NCI-H128 (cell line): ENCODE measurements around the gene VPS37B.
A peak's percentile ranks its signal among the peaks of the same experiment; 100 is the strongest.
"Not testable (repeated sequence)": the region's sequence is repeated elsewhere in the genome, so short reads cannot be mapped to it uniquely, and the experiment has no call there.

ENCODE experiments used
- DNase-seq: peaks from one replicate; lab custom pipeline; 2025; ENCODE audit not compliant: unreplicated experiment; lab: John Stamatoyannopoulos, UW

Gene VPS37B

DNA sequence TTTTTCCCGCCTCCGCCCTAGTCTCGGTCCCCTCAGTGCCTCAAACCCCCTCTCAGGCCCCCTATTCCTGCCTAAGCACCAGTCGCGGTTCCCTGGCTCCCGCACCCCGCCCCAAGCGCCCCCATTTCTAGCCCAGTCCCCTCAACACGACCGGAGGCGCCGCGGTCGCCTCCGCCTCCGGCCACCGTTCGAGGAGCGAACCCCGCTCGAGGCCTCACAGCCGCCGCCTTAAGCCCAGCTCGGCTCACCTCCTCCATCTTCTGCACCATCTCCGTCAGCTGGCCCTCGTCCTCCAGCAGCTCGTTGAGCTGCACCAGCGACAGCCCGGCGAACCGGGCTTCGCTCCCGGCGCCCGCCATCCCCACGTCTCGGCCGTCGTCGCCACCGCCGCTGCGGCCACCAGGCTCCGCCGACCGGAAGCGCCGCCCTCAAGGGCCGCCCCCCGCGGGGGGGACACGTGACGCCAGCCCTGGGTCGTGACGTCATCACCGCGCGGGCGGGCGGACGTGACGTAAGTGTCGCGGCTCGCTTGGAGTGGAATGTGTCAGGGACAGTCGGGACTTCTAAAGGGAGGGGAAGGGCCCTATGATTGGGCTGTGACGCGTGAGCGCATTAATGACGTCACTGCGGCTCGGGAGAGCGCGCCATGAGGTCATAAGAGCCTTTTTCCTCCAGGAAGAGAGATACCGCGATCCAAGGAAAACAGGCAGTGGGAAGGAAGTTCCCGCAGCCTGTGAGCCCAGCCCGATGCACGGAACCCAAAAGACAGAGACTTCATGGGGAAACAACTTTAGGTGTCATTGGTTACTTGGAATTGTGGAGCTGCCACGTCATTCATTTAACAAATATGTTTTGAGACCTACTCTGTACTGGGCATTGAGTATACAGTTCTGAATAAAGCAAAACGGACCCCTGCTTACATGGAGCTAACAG lies at the start of gene VPS37B:
Gene VPS37B (minus strand): TSS at position 421 of the 933 bp plus-strand sequence. CDS start 62 bp downstream, at position 359.
- peak; percentile 30 for DNase-seq

GRCh38 chr12:122944605-122945592 lies 49.0 kb upstream of the VPS37B start:
- no peak for DNase-seq

DNA sequence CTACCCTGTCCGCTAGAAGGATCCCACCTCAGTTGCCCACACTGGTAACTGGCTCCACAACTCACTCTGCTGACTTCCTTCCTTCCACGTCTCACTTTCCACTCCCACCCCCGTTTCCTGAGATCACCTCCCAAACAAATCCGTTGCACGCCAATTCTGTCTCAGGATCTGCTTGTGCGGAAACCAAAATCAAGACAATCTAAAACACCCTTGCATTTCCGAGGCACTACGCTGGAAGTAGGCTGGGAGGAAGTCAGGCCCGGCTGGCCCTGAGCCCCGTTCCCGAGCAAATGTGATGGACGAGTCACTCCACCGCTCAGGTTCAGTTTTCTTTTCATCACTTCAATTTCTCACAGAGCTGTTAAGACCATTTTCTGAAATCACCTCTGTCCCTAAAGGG lies 47.3 kb upstream of the VPS37B start:
- DNase-seq: no peak

DNA sequence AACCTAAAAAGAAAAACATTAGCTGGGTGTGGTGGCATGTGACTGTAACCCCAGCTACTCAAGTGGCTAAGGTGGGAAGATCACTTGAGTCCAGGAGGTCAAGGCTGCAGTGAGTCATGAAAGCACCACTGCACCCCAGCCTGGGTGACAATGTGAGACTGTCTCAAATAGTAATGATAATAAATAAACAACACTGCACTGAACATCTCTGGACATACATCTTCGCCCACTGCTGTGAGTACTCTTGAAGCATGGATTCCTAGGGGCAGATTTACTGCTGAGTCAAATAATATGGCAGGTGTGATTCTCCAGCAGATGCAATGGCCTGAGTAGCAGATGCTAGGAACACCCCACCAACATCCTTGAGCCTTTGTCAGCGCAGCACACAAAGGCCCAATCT lies 46.7 kb upstream of the VPS37B start:
- DNase-seq: no peak

- DNase-seq: not testable (repeated sequence)
These were observed 45.4 kb upstream of the VPS37B start for GRCh38 chr12:122941351-122941750.

DNA sequence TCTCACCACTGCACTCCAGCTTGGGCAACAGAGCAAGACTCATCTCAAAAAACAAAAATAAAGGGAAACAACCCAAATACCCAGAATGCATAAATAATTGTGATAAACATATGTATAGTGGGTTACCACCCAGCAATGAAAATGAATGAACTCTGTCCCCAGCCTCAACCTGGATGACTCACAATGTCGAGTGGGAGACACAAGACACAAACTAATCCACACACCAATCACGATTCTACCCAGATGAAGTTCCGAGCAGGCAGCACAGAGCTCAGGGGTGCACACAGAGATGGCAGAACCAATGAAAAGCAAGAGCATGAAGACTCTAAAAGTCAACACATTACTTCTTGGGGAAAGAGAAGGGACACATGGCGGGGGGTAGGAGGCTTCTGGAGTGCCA lies 43.2 kb upstream of the VPS37B start:
- DNase-seq: no peak

- no peak for DNase-seq
These were observed 41.7 kb upstream of the VPS37B start for GRCh38 chr12:122937622-122938091.

- no peak for DNase-seq
These were observed 39.4 kb upstream of the VPS37B start for GRCh38 chr12:122935318-122935717.

DNA sequence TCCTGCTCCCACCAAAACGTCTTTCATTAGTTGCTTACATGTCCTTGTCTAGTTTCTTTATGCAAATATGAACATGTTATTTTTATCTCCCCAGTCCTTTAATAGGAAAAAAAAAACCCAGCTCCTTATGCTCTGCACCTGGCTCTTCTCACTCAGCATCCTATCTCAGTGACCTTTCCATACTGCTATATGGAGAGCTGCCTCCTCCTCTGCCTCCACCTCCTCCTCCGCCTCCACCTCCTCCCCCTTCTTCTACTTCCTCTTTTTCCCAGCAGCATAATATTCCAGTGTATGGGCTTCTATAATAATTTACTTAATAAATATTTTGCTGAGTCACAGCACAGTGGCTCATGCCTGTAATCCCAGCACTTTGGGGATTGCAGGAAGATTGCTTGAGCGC lies 38.8 kb upstream of the VPS37B start:
- no peak for DNase-seq

DNA sequence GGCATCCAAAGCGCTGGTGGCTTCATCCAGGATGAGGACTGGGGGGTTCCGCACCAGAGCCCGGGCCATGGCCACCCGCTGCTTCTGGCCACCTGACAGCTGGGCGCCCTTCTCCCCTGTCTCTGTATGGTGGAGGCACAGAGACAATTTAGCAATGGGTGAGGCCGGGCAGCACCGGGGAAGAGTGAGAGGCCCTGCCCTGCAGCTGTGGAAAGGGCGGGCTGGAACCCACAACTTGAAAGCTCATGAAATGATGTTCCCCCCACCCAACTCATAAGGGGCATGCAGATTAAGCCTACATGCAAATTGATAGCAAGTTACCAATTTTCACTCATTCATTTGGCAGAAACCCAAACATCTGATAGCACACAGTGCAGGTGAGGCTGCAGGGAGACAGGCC lies 36.3 kb upstream of the VPS37B start:
- no peak for DNase-seq

- DNase-seq: no peak
These were observed 33.9 kb upstream of the VPS37B start for GRCh38 chr12:122929812-122930211.

- DNase-seq: no peak
These were observed 33.2 kb upstream of the VPS37B start for GRCh38 chr12:122929148-122929538.

DNA sequence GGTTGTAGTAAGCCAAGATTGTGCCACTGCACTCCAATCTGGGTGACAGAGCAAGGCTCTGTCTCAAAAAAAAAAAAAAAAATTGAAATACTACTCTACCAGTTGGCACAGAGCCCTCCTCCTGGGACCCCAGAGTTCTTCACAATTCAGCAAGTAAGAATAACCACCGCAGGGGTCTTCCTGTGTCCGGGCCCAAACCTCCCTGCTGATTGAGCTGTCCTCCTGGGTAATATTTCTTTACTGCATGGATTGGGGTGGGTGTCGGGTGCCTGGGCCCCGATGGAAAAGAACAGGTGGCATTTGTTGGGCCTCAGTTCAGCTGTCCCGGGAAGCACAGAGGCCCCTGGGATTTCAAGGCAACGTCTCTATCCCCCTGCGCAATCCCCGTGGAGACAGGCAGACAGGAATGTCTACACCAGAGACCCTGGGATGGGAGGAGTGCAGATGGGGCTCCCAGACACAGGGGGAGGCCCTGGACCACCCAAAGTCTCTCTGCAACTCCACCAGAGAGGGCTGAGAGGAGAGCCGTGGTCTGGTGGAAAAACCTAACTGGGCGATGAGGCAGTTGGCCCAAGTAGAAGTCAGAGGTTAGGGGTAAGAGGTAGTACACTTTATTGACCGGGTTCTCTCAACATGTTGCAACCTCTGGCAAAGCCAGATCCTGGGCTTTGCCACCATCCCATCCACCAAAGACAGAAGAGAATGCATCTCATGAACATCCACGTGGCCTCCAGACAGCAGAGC lies 32.7 kb upstream of the VPS37B start:
- no peak for DNase-seq

DNA sequence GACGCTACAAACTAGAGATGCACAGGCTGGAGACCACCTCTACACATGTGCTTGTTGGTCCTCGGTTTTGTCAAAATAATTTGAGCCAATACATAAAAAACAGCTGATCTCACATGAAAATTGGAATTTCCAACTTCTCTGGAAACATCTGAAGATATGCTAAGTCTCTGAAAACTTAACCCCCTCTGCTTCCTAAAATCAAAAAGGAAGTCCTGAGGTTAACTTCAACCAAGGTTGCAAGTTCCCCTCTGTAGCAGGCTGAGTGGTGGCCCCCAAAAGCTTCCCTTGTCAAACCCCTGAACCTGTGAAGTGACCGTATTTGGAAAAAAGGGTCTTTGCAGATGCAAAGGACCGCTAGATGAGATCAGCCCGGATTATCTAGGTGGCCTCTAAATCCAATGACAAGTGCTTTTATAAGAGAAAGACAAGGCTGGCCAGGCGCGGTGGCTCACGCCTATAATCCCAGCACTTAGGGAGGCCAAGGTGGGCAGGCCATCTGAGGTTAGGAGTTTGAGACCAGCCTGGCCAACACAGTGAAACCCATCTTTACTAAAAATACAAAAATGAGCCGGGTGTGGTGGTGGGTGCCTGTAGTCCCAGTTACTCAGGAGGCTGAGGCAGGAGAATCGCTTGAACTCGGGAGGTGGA lies 32.0 kb upstream of the VPS37B start:
- no peak for DNase-seq

GRCh38 chr12:122921917-122922316 lies 26.0 kb upstream of the VPS37B start:
- DNase-seq: no peak

DNA sequence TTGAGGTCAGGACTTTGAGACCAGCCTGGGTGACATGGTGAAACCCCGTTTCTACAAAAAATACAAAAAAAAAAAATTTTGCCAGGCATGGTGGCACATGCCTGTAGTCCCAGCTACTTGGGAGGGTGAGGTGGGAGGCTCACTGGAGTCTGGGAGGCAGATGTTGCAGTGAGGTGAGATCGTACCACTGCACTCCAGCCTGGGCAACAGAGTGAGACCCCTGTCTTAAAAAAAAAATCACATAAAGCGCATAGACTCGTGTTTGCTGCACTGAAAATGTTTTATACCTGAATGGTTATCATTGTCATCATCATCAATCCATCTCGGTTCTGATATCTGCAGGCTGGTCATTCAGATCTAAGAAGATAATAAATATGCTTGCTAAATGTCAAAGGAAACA lies 24.8 kb upstream of the VPS37B start:
- DNase-seq: no peak

- DNase-seq: no peak
These were observed 22.9 kb upstream of the VPS37B start for GRCh38 chr12:122918827-122919226.

- no peak for DNase-seq
These were observed 21.7 kb upstream of the VPS37B start for GRCh38 chr12:122917507-122918121.

DNA sequence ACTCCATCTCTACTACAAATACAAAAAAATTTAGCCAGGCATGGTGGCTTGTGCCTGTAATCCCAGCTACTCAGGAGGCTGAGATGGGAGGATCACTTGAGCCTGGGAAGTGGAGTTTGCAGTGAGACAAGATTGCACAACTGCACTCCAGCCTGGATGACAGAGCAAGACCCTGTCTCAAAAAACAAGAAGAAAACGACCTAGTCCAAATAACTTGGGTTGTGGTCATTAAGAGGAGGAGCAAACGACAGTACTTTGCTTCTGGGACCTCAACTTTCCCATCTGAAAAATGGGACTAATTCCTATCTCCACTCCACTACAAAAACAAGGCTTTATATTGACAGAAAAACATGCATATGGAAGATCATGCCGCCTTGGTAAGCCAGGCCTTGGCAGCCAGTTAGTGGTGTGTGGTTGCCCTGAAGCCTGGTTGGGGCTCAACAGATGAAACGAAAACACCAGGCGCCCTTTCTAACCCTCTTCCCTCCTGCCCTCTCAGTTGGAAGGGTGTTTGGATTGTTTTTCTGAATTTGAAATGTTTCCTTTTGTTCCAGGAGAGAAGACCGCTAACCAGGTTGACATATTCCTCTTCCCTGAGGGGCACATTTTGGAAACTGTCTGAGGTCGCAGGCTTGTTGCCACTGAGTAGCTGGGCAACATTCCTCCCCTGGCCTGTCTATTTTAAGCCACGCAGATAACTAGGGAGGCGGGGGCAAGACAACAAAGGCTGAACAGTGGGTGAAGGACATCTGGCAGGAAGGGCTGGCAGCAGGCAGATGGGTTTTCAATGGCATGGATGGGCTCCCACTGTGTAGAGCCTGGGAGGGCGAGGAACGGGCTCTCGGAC lies 13.7 kb upstream of the VPS37B start:
- no peak for DNase-seq
